HCT116 (cell line): Measurements from ENCODE around the gene SFXN3. TPM values are rescaled to one million over a fixed set of nuclear protein-coding genes. Genes with fewer than 3 reads are reported as not detected.

Experiments
- ATAC-seq: fragments of 200-7000 bp; cut with Tn5 transposase; 2 replicates; pipeline ENCODE4 v1.9.1; 2020; ENCODE audit warnings: mild to moderate bottlenecking, moderate library complexity
- BruUV-seq: library from RNA; stranded (reverse); fragments of 400-500 nt; replicated peaks from 2 replicates; lab custom pipeline; 2021; lab: Mats Ljungman, UMichigan
- CTCF ChIA-PET: fragments of 300-600 bp; sonication (Branson Sonifier 250); formaldehyde crosslinking; loops from one replicate; lab custom pipeline; 2021; ENCODE audit warnings: antibody characterized with exemption; lab: Charles Lee
- POLR2A ChIA-PET: fragments of 300-600, 350-600 bp; sonication (Branson Sonifier 250); formaldehyde crosslinking; loops from one replicate; lab custom pipeline; 2021; ENCODE audit warnings: antibody characterized with exemption; lab: Charles Lee
- RAD21 ChIA-PET, 2 experiments: fragments of 300-600 bp; sonication (Branson Sonifier 250); formaldehyde crosslinking; loops; one replicate each; lab custom pipeline; 2023; ENCODE audit warnings: low total read pairs in 2 of 2; ENCODE audit not compliant: uncharacterized antibody in 2 of 2, unreplicated experiment in 2 of 2, low non-redundant PET in 1 of 2; lab: Charles Lee
- DNase-seq: peaks from one replicate; pipeline ENCODE4 v3.0.0-alpha.2; 2010; ENCODE audit warnings: low read depth, low spot score
- H2AFZ ChIP-seq: fragments of 200-600 bp; shearing (Covaris generic), sonication (generic); 2 replicates; pipeline ENCODE4 v1.6.1; 2017; ENCODE audit warnings: low read depth, mixed run types, mixed read lengths, antibody characterized with exemption, low read length; ENCODE audit not compliant: poor library complexity, severe bottlenecking
- H3K27ac ChIP-seq: 2 replicates; pipeline ENCODE4 v1.5.1; 2012; ENCODE audit warnings: low read depth, low read length
- H3K27me3 ChIP-seq: fragments of 200-600 bp; sonication (generic); 2 replicates; pipeline ENCODE4 v1.6.1; 2016; ENCODE audit warnings: mixed run types, low read length, mixed read lengths; ENCODE audit not compliant: insufficient read depth
- H3K36me3 ChIP-seq, 2 experiments: fragments of 200-500 bp in 1 of 2; fragments of 200-600 bp in 1 of 2; sonication (Bioruptor generic) in 1 of 2; sonication (generic) in 1 of 2; 2 replicates each; pipeline versions ENCODE4 v1.5.1 to v1.6.1; 2014 to 2016; ENCODE audit warnings: low read length in 2 of 2, inconsistent platforms in 1 of 2, mixed read lengths in 1 of 2, mixed run types in 1 of 2; ENCODE audit not compliant: insufficient read depth in 2 of 2, control insufficient read depth in 1 of 2
- H3K4me1 ChIP-seq, 2 experiments: fragments of 200-600 bp in 1 of 2; sonication (generic) in 1 of 2; 2 replicates each; pipeline versions ENCODE4 v1.5.1 to v1.6.1; 2012 to 2017; ENCODE audit warnings: low read length in 2 of 2, inconsistent platforms in 1 of 2, mild to moderate bottlenecking in 1 of 2, mixed read lengths in 1 of 2, mixed run types in 1 of 2, moderate library complexity in 1 of 2; ENCODE audit not compliant: insufficient read depth in 2 of 2, control insufficient read depth in 1 of 2
- H3K4me2 ChIP-seq: fragments of 200-600 bp; sonication (generic); 2 replicates; pipeline ENCODE4 v1.6.1; 2017; ENCODE audit warnings: mixed run types, low read length, mixed read lengths
- H3K4me3 ChIP-seq, 2 experiments: fragments of 200-600 bp in 1 of 2; sonication (generic) in 1 of 2; replicated peaks in 1 of 2; 2 replicates each; pipeline ENCODE4 v1.5.1; 2011 to 2016; ENCODE audit warnings: low read length in 2 of 2, control low read depth in 1 of 2, low read depth in 1 of 2, mild to moderate bottlenecking in 1 of 2, mixed read lengths in 1 of 2, mixed run types in 1 of 2
- H3K79me2 ChIP-seq: fragments of 200-600 bp; sonication (generic); 2 replicates; pipeline ENCODE4 v1.6.1; 2017; ENCODE audit warnings: mild to moderate bottlenecking, mixed run types, low read length, moderate library complexity, mixed read lengths; ENCODE audit not compliant: insufficient read depth
- H3K9ac ChIP-seq: fragments of 200-600 bp; sonication (generic); 2 replicates; pipeline ENCODE4 v1.6.1; 2016; ENCODE audit warnings: low read length, mixed read lengths
- H3K9me2 ChIP-seq: fragments of 200-600 bp; sonication (generic), shearing (Covaris generic); 2 replicates; pipeline ENCODE4 v1.6.1; 2017; ENCODE audit warnings: mixed run types, mild to moderate bottlenecking, moderate library complexity; ENCODE audit not compliant: insufficient read depth
- H3K9me3 ChIP-seq, 2 experiments: fragments of 200-500 bp in 1 of 2; fragments of 200-600 bp in 1 of 2; sonication (Bioruptor generic) in 1 of 2; sonication (generic) in 1 of 2; 2 replicates each; pipeline ENCODE4 v1.6.1; 2014 to 2017; ENCODE audit warnings: low read length in 2 of 2, mixed read lengths in 2 of 2, inconsistent platforms in 1 of 2, low read depth in 1 of 2, mild to moderate bottlenecking in 1 of 2, mixed run types in 1 of 2, moderate library complexity in 1 of 2; ENCODE audit not compliant: control insufficient read depth in 1 of 2, insufficient read depth in 1 of 2
- H4K20me1 ChIP-seq: fragments of 200-600 bp; sonication (generic), shearing (Covaris generic); 2 replicates; pipeline ENCODE4 v1.6.1; 2017; ENCODE audit warnings: mixed run types, mild to moderate bottlenecking, moderate library complexity; ENCODE audit not compliant: insufficient read depth
- EZH2phosphoT487 ChIP-seq: fragments of 200-600 bp; IDR thresholded peaks from 2 replicates; pipeline ENCODE4 v1.6.1; 2018; ENCODE audit warnings: antibody characterized with exemption, borderline replicate concordance
- POLR2A ChIP-seq: IDR thresholded peaks from 2 replicates; pipeline ENCODE4 v1.7.0; 2011; ENCODE audit warnings: borderline replicate concordance; ENCODE audit not compliant: insufficient read depth, insufficient read length; ENCODE audit errors: extremely low read depth
- SIN3A ChIP-seq: IDR thresholded peaks from 2 replicates; pipeline ENCODE4 v1.6.1; 2012; ENCODE audit warnings: low read depth
- SP1 ChIP-seq: IDR thresholded peaks from 2 replicates; pipeline ENCODE4 v1.6.1; 2012; ENCODE audit warnings: low read depth
- SRF ChIP-seq: IDR thresholded peaks from 2 replicates; pipeline ENCODE4 v1.6.1; 2012; ENCODE audit warnings: low read depth
- YY1 ChIP-seq: IDR thresholded peaks from 2 replicates; pipeline ENCODE4 v1.6.1; 2011; ENCODE audit warnings: low read length, low read depth, moderate library complexity, mild to moderate bottlenecking; ENCODE audit not compliant: insufficient replicate concordance; ENCODE audit errors: extremely low read depth
- ZNF274 ChIP-seq: fragments of 200-500 bp; sonication (Bioruptor generic); IDR thresholded peaks from 2 replicates; pipeline ENCODE4 v1.6.1; 2014; ENCODE audit warnings: mild to moderate bottlenecking, low read depth, low read length, inconsistent platforms
- intact Hi-C: fragments of 100-400 bp; cut with micrococcal nuclease; formaldehyde crosslinking; loops from 2 replicates; pipeline ENCODE4 v1.10.0; 2022
- total RNA-seq: library from RNA; stranded (reverse); gene quantifications from one replicate; pipeline ENCODE4 v1.2.1, GENCODE V29; 2021; ENCODE audit not compliant: unreplicated experiment
- TF ChIP-seq, protein P1 (sequence below), 3 experiments: fragments of 200-600 bp in 1 of 3; sonication (generic) in 1 of 3; IDR thresholded peaks in 2 of 3; conservative IDR thresholded peaks in 1 of 3; 2 replicates each; pipeline ENCODE4 v1.5.1; 2012 to 2017; ENCODE audit warnings: low read depth in 2 of 3, low read length in 2 of 3, antibody characterized with exemption in 1 of 3, borderline replicate concordance in 1 of 3, control low read depth in 1 of 3, mild to moderate bottlenecking in 1 of 3, mixed read lengths in 1 of 3, mixed run types in 1 of 3, moderate library complexity in 1 of 3; ENCODE audit not compliant: insufficient read depth in 1 of 3
- TF ChIP-seq, protein P2 (sequence below): IDR thresholded peaks from 2 replicates; pipeline ENCODE4 v1.6.1; 2012

SFXN3 gene
- total RNA-seq, 1 experiment from 2014 or later = 52.5 TPM

DNA sequence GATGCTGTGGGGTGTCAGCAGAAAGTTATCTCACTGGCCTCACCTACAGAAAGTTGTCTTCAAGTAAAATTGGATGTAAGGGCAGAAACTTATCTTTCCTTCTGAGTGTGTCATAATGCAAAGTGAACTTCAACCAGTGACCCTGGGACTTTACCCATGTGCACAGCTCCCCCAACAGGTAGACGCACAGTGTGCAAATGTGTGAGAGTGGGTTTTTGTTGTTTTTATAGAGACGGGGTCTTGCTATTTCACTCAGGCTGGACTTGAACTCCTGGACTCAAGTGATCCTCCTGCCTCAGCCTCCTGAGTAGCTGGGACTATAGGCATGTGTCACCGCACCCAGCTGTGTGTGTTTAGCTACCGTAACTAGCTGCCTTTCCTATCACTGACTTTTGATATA lies 24.4 kb downstream of the SFXN3 start:
- no peak for DNase-seq
- Histone ChIP-seq H3K9ac (no peak overlapping the region), H3K4me1 (peaks cover 24 to 37% of the 10 kb centered on the region in 2 experiments), H3K27ac (no peak overlapping the region), H3K27me3 (no peaks in the 10 kb centered on the region), H3K4me3 (no peak overlapping the region), H3K4me2 (no peak overlapping the region), H3K36me3 (peaks cover 9 to 30% of the 10 kb centered on the region in 2 experiments; a peak in 3 of 4 replicates), H3K9me2 (no peaks in the 10 kb centered on the region), H4K20me1 (no peaks in the 10 kb centered on the region), H2AFZ (no peak overlapping the region), H3K9me3 (no peaks in the 10 kb centered on the region), H3K79me2 (peaks cover 90% of the 10 kb centered on the region)
- no TSS peak for BruUV-seq
- TF ChIP-seq, protein P1, sequence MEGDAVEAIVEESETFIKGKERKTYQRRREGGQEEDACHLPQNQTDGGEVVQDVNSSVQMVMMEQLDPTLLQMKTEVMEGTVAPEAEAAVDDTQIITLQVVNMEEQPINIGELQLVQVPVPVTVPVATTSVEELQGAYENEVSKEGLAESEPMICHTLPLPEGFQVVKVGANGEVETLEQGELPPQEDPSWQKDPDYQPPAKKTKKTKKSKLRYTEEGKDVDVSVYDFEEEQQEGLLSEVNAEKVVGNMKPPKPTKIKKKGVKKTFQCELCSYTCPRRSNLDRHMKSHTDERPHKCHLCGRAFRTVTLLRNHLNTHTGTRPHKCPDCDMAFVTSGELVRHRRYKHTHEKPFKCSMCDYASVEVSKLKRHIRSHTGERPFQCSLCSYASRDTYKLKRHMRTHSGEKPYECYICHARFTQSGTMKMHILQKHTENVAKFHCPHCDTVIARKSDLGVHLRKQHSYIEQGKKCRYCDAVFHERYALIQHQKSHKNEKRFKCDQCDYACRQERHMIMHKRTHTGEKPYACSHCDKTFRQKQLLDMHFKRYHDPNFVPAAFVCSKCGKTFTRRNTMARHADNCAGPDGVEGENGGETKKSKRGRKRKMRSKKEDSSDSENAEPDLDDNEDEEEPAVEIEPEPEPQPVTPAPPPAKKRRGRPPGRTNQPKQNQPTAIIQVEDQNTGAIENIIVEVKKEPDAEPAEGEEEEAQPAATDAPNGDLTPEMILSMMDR (IDR thresholded peaks at IDR 0.05 in 2 of 3, conservative IDR thresholded peaks at IDR 0.05 in 1 of 3; ENCODE audit: borderline replicate concordance in 1 of 3, insufficient read depth in 1 of 3, low read depth in 2 of 3, low read length in 2 of 3) = peak in 2 of 3 experiments; percentile 57 to 58; a peak in 4 of 6 replicates
- no peak for TF ChIP-seq SP1
- intact Hi-C loops = no loop called here
- ChIA-PET CTCF (interaction anchor here (1.2 to 1.7 kb wide), 9 partner anchors 9 to 726 kb away, joined by 3 to 14 read pairs (median 10); no protein-coding TSS in a partner anchor), RAD21 (no interaction called here), POLR2A (interaction anchor here (1.0 kb wide), 1 partner anchor 12 kb away, joined by 7 read pairs; no protein-coding TSS in a partner anchor)
- ATAC-seq = no peak

DNA sequence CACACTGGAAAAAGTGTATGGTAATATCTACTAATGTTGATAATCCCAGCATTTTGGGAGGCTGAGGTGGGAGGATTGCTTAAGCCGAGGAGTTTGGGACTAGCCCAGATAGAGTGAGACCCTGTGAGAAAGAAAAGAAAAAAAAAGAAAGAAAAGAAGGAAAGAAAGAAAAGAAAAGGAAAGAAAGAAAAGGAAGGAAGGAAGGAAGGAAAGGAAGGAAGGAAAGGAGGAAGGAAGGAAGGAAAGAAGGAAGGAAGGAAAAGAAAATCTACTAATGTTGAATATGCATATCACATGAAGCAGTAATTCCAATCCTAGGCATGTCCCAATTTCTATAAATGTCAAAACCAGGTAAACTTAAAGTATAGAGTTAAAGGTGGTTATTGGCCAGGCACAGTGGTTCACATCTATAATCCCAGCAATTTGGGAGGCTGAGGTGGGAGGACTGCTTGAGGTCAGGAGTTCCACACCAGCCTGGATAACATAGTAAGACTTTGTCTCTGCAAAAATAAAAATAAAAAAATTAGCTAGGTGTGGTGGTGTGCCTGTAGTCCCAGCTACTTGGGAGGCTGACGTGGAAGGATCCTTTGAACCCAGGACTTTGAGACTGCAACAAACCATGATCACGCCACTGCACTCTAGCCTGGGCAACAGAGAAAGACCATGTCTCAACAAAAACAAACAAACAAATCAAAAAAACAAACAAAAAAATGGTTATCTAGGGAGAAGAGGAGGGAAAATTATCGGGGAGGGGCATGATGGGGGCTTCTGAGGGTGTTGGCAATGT lies 25.5 kb downstream of the SFXN3 start:
- Histone ChIP-seq H3K4me2 (no peak overlapping the region), H3K9me2 (no peaks in the 10 kb centered on the region), H3K9me3 (no peaks in the 10 kb centered on the region), H3K4me1 (peaks cover 22 to 36% of the 10 kb centered on the region in 2 experiments), H3K27me3 (no peaks in the 10 kb centered on the region), H2AFZ (no peak overlapping the region), H3K9ac (no peak overlapping the region), H3K27ac (no peak overlapping the region), H4K20me1 (no peaks in the 10 kb centered on the region), H3K4me3 (no peak overlapping the region), H3K36me3 (peaks cover 9 to 30% of the 10 kb centered on the region in 2 experiments; a peak in 3 of 4 replicates), H3K79me2 (peaks cover 85% of the 10 kb centered on the region)
- ChIA-PET RAD21 (no interaction called here), CTCF (interaction anchor here (1.2 to 3.1 kb wide), 7 partner anchors 10 to 725 kb away, joined by 4 to 32 read pairs (median 10); no protein-coding TSS in a partner anchor), POLR2A (interaction anchor here (0.6 to 1.6 kb wide), 2 partner anchors 9 to 83 kb away, joined by 3 to 4 read pairs; no protein-coding TSS in a partner anchor)
- ATAC-seq (no peak), DNase-seq (no peak)
- no TSS peak for BruUV-seq
- intact Hi-C loops = no loop called here
- no peak for TF ChIP-seq ZNF274
- no peak for TF ChIP-seq EZH2phosphoT487
- no peak for TF ChIP-seq SIN3A
- TF ChIP-seq, protein P2, sequence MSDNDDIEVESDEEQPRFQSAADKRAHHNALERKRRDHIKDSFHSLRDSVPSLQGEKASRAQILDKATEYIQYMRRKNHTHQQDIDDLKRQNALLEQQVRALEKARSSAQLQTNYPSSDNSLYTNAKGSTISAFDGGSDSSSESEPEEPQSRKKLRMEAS = no peak
- TF ChIP-seq, protein P1 (IDR thresholded peaks at IDR 0.05 in 2 of 3, conservative IDR thresholded peaks at IDR 0.05 in 1 of 3; ENCODE audit: borderline replicate concordance in 1 of 3, insufficient read depth in 1 of 3, low read depth in 2 of 3, low read length in 2 of 3) = no peak
- TF ChIP-seq SRF = no peak
- no peak for TF ChIP-seq YY1
- TF ChIP-seq POLR2A = no peak
